GM18511 (cell line): ENCODE data around the gene IRF1.

ENCODE experiments used
- ATAC-seq: cut with Tn5 transposase; IDR thresholded peaks from one replicate; pipeline ENCODE4 v1.9.1; 2021; ENCODE audit warnings: mild to moderate bottlenecking, moderate library complexity; ENCODE audit not compliant: unreplicated experiment

IRF1 gene

GRCh38 chr5:132475987-132476875, 14.3 kb downstream of the IRF1 start:
- ATAC-seq, result no peak

- no peak for ATAC-seq
Measured at GRCh38 chr5:132475497-132475882, 15.1 kb downstream of the IRF1 start.

GRCh38 chr5:132474881-132475496, 15.6 kb downstream of the IRF1 start:
- no peak for ATAC-seq

- no peak for ATAC-seq
Measured at GRCh38 chr5:132474131-132474723, 16.3 kb downstream of the IRF1 start.

GRCh38 chr5:132473668-132474067, 16.9 kb downstream of the IRF1 start:
- no peak for ATAC-seq

- ATAC-seq, result peak; percentile 94
Measured at GRCh38 chr5:132473019-132473531, 17.5 kb downstream of the IRF1 start.

- no peak for ATAC-seq
Measured at GRCh38 chr5:132472431-132472830, 18.1 kb downstream of the IRF1 start.

GRCh38 chr5:132471944-132472343, 18.6 kb downstream of the IRF1 start:
- no peak for ATAC-seq

- ATAC-seq, result no peak
Measured at GRCh38 chr5:132471151-132471907, 19.2 kb downstream of the IRF1 start.

- ATAC-seq, result no peak
Measured at GRCh38 chr5:132470596-132470995, 20.0 kb downstream of the IRF1 start.

- ATAC-seq, result no peak
Measured at GRCh38 chr5:132470010-132470392, 20.6 kb downstream of the IRF1 start.

- ATAC-seq, result no peak
Measured at GRCh38 chr5:132469380-132470009, 21.1 kb downstream of the IRF1 start.

GRCh38 chr5:132468656-132469379, 21.8 kb downstream of the IRF1 start:
- no peak for ATAC-seq

GRCh38 chr5:132467287-132467984, 23.1 kb downstream of the IRF1 start:
- peak; percentile 48 for ATAC-seq

GRCh38 chr5:132466433-132467286, 23.9 kb downstream of the IRF1 start:
- peak; percentile 76 for ATAC-seq

GRCh38 chr5:132465059-132465707, 25.4 kb downstream of the IRF1 start:
- ATAC-seq, result no peak

- no peak for ATAC-seq
Measured at GRCh38 chr5:132464156-132464939, 26.2 kb downstream of the IRF1 start.
